ENCODE measurements around the gene TPPP. TPM values are rescaled to one million over a fixed set of nuclear protein-coding genes. Genes with fewer than 3 reads are reported as not detected.
"Not testable (repeated sequence)": the region's sequence is repeated elsewhere in the genome, so short reads cannot be mapped to it uniquely, and the experiment has no call there.

Gene TPPP
- polyA plus RNA-seq, 3 donors, result 3.5 to 6.4 (median 4.2) TPM

GRCh38 chr5:633501-633955, 59.6 kb downstream of the TPPP start:
- DNase-seq, result no peak

GRCh38 chr5:628351-629205, 64.6 kb downstream of the TPPP start:
- DNase-seq, result not testable (repeated sequence)

- no peak for DNase-seq
Observed at GRCh38 chr5:627840-628239, 65.3 kb downstream of the TPPP start.

GRCh38 chr5:626850-627249, 66.3 kb downstream of the TPPP start:
- no peak for DNase-seq

- DNase-seq, result no peak
Observed at GRCh38 chr5:625516-625915, 67.6 kb downstream of the TPPP start.

GRCh38 chr5:624951-625230, 68.3 kb downstream of the TPPP start:
- DNase-seq, result no peak

- no peak for DNase-seq
Observed at GRCh38 chr5:624118-624950, 68.8 kb downstream of the TPPP start.

GRCh38 chr5:623531-623930, 69.6 kb downstream of the TPPP start:
- no peak for DNase-seq

- DNase-seq, result no peak
Observed at GRCh38 chr5:622946-623522, 70.1 kb downstream of the TPPP start.

GRCh38 chr5:622359-622758, 70.8 kb downstream of the TPPP start:
- DNase-seq, result no peak

GRCh38 chr5:621341-621761, 71.8 kb downstream of the TPPP start:
- DNase-seq, result no peak

- DNase-seq, result no peak
Observed at GRCh38 chr5:620586-621180, 72.5 kb downstream of the TPPP start.

GRCh38 chr5:620152-620551, 73.0 kb downstream of the TPPP start:
- DNase-seq, result no peak

- no peak for DNase-seq
Observed at GRCh38 chr5:619444-619843, 73.7 kb downstream of the TPPP start.

- DNase-seq, result no peak
Observed at GRCh38 chr5:618450-618849, 74.7 kb downstream of the TPPP start.

- DNase-seq, result no peak
Observed at GRCh38 chr5:617896-618295, 75.3 kb downstream of the TPPP start.

- no peak for DNase-seq
Observed at GRCh38 chr5:616484-617039, 76.6 kb downstream of the TPPP start.

GRCh38 chr5:612498-613424, 80.4 kb downstream of the TPPP start:
- no peak for DNase-seq

GRCh38 chr5:611731-612486, 81.2 kb downstream of the TPPP start, which contains the start of gene CEP72:
Gene CEP72, plus strand, starts transcription at chr5:612340. Its CDS starts 22 bp downstream, at chr5:612362.
- DNase-seq, result peak; percentile 86
